Lower leg skin (tissue), 4 donors: ENCODE measurements around the gene HMGB4. TPM values are rescaled to one million over a fixed set of nuclear protein-coding genes. Genes with fewer than 3 reads are reported as not detected.

Experiments
- DNase-seq, 2 donors: peaks; one replicate each; pipeline ENCODE4 v3.0.0-alpha.2; 2019; ENCODE audit warnings: low spot score in 2 of 2
- H3K4me3 ChIP-seq: fragments of 200-600 bp; sonication (generic); 2 replicates; pipeline ENCODE4 v1.5.1; 2017; ENCODE audit warnings: mild to moderate bottlenecking, low read depth; ENCODE audit not compliant: poor library complexity, severe bottlenecking
- CTCF ChIP-seq, 3 donors: fragments of 450-650 bp; IDR thresholded peaks; one replicate each; pipeline ENCODE4 v1.5.1; 2016; ENCODE audit warnings: antibody characterized with exemption in 3 of 3, mild to moderate bottlenecking in 3 of 3, moderate library complexity in 2 of 3
- POLR2A ChIP-seq, 2 donors: fragments of 450-650 bp; IDR thresholded peaks; one replicate each; pipeline ENCODE4 v1.6.1; 2016 to 2017; ENCODE audit warnings: antibody characterized with exemption in 2 of 2, mild to moderate bottlenecking in 1 of 2, moderate library complexity in 1 of 2
- WGBS, 2 donors: methylation state at CpG; one replicate each; pipeline ENCODE4 v1.1.5; 2018; 5-methylcytosine and 5-hydroxymethylcytosine counted together
- intact Hi-C: fragments of 100-400 bp; cut with DNase I; formaldehyde crosslinking; loops from one replicate; pipeline ENCODE4 v1.15.0; 2023; ENCODE audit warnings: low total_unique reads
- total RNA-seq, 4 donors: library from RNA; depleted of rRNA; stranded (reverse); fragments of >200 nt; gene quantifications; one replicate each; pipeline ENCODE4 v1.1.0, GENCODE V29; 2016

HMGB4 gene
- total RNA-seq, 4 donors from 2014 or later: not detected

DNA sequence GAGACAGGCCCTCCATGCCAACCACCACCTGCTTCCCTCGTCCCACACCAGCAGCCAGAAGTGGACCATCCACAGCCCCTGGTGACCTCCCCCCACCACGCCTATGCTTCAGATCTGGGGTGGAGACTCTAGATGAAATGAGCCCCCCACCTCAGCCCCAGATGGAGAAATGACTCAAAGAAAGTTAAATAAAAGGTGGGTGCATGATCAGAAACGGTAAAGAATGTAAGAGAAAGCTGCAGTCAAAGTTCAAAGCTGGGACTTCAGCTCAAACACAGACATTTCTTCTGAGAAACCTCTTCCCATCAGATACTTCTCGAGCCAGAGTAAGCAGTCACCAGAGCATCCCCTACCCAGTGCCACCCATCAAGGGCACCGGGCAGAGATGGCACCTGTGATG is 43.1 kb upstream of the HMGB4 start:
- no peak for DNase-seq

DNA sequence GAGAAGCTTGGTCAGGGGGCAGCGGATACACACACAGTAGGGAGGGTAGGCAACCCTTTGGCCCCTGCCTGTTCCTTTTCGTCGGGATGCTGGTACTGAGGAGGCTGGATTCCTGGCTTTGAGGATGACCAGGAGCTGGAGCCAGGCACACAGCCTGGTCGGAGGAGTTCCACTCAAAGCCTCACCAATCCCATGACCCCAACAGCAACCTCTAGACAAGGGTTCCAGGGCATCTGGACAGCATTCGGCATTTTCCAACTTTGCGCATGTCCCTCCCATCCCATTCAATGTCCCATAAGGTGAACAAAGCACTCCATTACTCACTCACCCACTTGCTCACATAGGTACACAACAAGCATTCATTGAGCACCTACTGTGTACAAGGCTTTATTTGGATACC is 42.6 kb upstream of the HMGB4 start:
- intact Hi-C loops: no loop called here
- 91 to 95% methylated on average over 6 of the region's 6 CpGs for WGBS, 2 donors
- DNase-seq: no peak
- no peak overlapping the region for H3K4me3 ChIP-seq
- TF ChIP-seq CTCF (IDR thresholded peaks at IDR 0.05): no peak
- no peak for TF ChIP-seq POLR2A (IDR thresholded peaks at IDR 0.05)

More for the DNA sequence above, 43.1 kb upstream of the HMGB4 start:
- 81 to 87% methylated on average over 5 of the region's 5 CpGs for WGBS, 2 donors
- TF ChIP-seq CTCF (IDR thresholded peaks at IDR 0.05) (no peak), POLR2A (IDR thresholded peaks at IDR 0.05) (no peak)
- intact Hi-C loops: no loop called here
- H3K4me3 ChIP-seq: no peak overlapping the region

GRCh38 chr1:33822396-33822795 is 41.5 kb upstream of the HMGB4 start:
- DNase-seq: no peak
- no peak overlapping the region for H3K4me3 ChIP-seq
- TF ChIP-seq CTCF (IDR thresholded peaks at IDR 0.05) (no peak), POLR2A (IDR thresholded peaks at IDR 0.05) (no peak)
- intact Hi-C loops: no loop called here
- WGBS, 2 donors: 78% methylated on average over 6 of the region's 6 CpGs

DNA sequence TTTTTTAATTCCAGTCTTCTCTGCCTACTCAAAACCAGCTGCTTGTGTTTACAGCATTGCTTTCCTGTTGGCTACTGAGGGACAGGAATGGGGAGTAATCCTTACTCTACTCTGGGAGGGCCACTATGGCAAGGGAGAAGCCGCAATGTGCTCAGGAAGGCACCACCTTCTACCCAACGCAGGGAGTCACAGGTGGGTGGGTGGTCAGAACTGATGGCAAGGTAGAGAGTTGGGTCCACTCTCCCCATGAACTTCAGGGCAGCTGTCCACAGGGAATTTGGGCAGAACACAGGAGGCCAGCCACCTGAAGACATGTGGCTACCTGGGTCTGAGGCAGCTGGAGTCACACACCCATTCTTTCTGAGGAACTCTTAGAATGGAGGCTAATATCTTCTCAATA is 40.5 kb upstream of the HMGB4 start:
- H3K4me3 ChIP-seq: no peak overlapping the region
- WGBS, 2 donors: 89 to 100% methylated on average over 2 of the region's 2 CpGs
- no peak for DNase-seq
- TF ChIP-seq POLR2A (IDR thresholded peaks at IDR 0.05) (no peak), CTCF (IDR thresholded peaks at IDR 0.05) (no peak)
- intact Hi-C loops: no loop called here

GRCh38 chr1:33823830-33824229 is 40.0 kb upstream of the HMGB4 start:
- WGBS, 2 donors: 75 to 87% methylated on average over 1 of the region's 1 CpG
- intact Hi-C loops: no loop called here
- no peak for DNase-seq
- TF ChIP-seq CTCF (IDR thresholded peaks at IDR 0.05) (no peak), POLR2A (IDR thresholded peaks at IDR 0.05) (no peak)
- H3K4me3 ChIP-seq: no peak overlapping the region

- H3K4me3 ChIP-seq: no peak overlapping the region
- DNase-seq: no peak
- intact Hi-C loops: no loop called here
- TF ChIP-seq CTCF (IDR thresholded peaks at IDR 0.05) (no peak), POLR2A (IDR thresholded peaks at IDR 0.05) (no peak)
- WGBS, 2 donors: 91 to 94% methylated on average over 6 of the region's 6 CpGs
Observed at GRCh38 chr1:33824321-33824720, 39.6 kb upstream of the HMGB4 start.
